GM10248 (cell line): ENCODE data around the gene YARS2.
A peak's percentile ranks its signal among the peaks of the same experiment; 100 is the strongest.

Experiments used
- CTCF ChIA-PET: fragments of 300-600 bp; sonication (Branson Sonifier 250); formaldehyde crosslinking; extraction: SDS; loops from one replicate; lab custom pipeline; 2021; ENCODE audit warnings: antibody characterized with exemption; lab: Yijun Ruan, JAX
- POLR2A ChIA-PET: fragments of 350-650 bp; sonication (Branson Sonifier 250); formaldehyde crosslinking; extraction: SDS; loops from one replicate; lab custom pipeline; 2020; ENCODE audit warnings: antibody characterized with exemption; lab: Yijun Ruan, JAX
- DNase-seq: peaks from one replicate; pipeline ENCODE4 v3.0.0; 2012; ENCODE audit errors: extremely low spot score
- TF ChIP-seq, protein P1 (sequence below): IDR thresholded peaks from 2 replicates; pipeline ENCODE4 v1.5.1; 2012; ENCODE audit warnings: mild to moderate bottlenecking, low read depth; ENCODE audit errors: extremely low read depth, missing control alignments, control extremely low read depth

The YARS2 gene

DNA sequence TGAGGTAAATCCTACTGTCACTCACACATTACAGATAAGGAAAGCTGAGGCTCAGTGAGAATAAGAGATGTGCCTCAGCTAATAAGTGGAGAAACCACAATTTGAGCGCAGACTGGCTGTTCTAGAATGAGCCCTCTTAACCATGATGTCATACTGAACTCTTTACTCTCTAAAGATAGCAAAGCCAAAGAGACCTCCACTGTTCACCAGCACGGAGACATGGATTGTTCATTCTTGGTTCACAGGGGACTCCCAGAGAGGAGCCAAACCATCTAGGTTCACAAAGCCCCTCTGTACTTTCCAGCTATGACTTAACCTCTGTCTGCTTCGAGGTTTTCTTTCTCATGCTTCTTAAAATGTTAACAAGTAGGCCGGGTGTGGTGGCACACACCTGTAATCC, 32.7 kb upstream of the YARS2 start:
- ChIA-PET CTCF (no interaction called here), POLR2A (no interaction called here)
- DNase-seq = no peak
- TF ChIP-seq, protein P1, sequence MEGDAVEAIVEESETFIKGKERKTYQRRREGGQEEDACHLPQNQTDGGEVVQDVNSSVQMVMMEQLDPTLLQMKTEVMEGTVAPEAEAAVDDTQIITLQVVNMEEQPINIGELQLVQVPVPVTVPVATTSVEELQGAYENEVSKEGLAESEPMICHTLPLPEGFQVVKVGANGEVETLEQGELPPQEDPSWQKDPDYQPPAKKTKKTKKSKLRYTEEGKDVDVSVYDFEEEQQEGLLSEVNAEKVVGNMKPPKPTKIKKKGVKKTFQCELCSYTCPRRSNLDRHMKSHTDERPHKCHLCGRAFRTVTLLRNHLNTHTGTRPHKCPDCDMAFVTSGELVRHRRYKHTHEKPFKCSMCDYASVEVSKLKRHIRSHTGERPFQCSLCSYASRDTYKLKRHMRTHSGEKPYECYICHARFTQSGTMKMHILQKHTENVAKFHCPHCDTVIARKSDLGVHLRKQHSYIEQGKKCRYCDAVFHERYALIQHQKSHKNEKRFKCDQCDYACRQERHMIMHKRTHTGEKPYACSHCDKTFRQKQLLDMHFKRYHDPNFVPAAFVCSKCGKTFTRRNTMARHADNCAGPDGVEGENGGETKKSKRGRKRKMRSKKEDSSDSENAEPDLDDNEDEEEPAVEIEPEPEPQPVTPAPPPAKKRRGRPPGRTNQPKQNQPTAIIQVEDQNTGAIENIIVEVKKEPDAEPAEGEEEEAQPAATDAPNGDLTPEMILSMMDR = no peak

DNA sequence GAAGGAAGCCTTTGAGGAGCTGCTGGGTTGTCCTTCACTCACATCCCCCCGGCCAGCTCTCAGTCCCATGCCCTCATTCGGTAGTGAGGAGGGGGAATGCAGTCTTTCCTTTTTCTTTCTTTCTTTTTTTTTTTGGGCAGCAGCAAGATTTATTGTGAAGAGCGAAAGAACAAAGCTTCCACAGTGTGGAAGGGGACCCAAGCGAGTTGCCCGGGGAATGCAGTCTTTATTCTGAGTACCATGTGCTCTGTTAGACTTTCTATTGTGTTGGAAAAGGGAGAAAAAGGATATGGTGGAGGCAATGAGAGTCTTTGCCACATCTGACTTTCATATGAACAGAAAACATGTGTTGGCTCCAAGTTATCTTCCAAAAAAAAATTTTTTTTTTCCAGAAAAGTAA, 29.9 kb upstream of the YARS2 start:
- ChIA-PET POLR2A (no interaction called here), CTCF (interaction anchor here (1.3 kb wide), 1 partner anchor 30 kb away, joined by 5 read pairs; the partner anchor contains the start of gene YARS2)
- TF ChIP-seq, protein P1 = no peak
- no peak for DNase-seq

DNA sequence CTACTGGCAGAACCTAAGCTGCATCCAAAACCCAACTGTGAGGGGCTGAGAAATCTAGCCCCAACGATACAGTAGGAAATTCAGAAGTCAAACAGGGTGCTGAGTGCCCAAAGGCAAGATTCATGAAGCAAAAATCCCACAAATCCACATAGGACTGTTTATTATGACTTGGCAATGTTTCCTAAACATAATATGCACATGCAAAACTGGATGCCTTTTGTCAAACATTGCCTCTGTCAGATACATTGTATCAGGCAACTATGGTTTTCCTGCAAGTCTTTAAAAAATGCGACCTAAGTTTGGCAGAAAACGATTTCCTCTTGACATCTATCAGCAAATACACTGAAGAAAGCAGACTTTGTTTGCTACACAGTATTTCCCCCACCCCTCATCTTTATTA, 27.3 kb upstream of the YARS2 start:
- CTCF ChIA-PET = no interaction called here
- POLR2A ChIA-PET = no interaction called here
- DNase-seq = no peak
- TF ChIP-seq, protein P1 = no peak

DNA sequence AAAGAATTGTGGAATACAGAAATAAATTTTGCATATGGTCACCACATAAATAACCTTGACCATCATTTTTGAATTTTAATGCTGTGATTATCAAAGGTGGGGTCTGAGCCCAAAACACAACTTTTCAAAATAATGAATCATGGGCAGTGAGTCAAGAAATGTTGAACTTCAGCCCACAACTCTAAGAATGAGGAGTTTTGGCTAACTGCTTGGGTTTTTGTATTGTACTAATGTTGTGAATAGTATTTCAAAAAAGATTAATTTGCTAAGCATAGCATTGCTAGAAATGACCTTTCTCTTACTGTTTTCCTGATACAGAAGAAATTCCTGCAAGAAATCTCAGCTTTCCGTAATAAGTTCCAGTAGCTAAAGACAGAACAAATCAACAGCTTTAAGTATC, 24.4 kb upstream of the YARS2 start:
- POLR2A ChIA-PET = no interaction called here
- TF ChIP-seq, protein P1 = no peak
- no peak for DNase-seq
- CTCF ChIA-PET = no interaction called here

DNA sequence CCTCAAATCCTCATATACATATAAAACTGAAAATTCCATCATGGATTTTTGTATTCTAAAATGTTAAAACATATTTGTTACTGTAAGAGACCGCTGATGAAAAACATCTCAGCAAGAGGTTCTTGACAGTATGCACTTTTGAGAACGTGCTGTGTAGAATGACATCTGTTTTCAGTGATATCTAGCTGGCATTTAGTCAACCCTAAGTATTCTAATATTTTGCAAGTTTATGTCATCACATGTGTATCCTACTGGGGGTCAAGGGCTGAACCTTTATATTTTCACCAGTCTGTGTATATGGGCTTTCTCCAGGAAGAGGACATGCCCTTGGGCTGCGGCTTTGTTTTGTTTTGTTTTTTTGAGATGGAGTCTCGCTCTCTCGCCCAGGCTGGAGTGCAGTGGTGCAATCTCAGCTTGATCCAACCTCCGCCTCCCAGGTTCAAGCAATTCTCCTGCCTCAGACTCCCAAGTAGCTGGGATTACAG, 22.0 kb upstream of the YARS2 start:
- DNase-seq = no peak
- TF ChIP-seq, protein P1 = no peak
- ChIA-PET POLR2A (interaction anchor here (0.6 kb wide), 1 partner anchor 123 kb away, joined by 3 read pairs; no protein-coding TSS in a partner anchor), CTCF (interaction anchor here (1.1 to 2.2 kb wide), 4 partner anchors 8 to 172 kb away, joined by 3 to 10 read pairs (median 3); partner anchors contain the start of gene YARS2)

DNA sequence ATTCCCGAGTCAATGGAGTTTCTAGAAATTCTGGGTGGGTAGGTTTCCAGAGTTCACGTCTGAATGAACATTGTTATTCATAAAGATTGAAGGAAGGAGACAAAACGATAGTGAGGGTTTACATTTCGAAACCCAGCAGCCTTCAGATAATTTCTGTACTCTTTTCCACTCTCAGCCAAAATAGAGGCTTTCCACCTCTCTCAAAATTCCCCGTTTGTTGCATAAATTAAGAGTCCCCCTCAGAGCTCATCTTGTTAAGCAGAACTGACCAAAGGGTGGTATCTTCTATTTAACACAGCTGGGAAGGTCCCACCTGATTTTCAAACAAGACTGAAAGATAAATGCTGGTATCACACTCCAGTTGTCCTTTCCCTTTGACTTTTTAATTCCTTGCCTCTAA, 21.5 kb upstream of the YARS2 start:
- POLR2A ChIA-PET = interaction anchor here (0.6 kb wide), 1 partner anchor 124 kb away, joined by 3 read pairs; no protein-coding TSS in a partner anchor
- DNase-seq = peak; percentile 15
- CTCF ChIA-PET = interaction anchor here (0.9 kb wide), 2 partner anchors 21 to 22 kb away, joined by 3 to 4 read pairs; partner anchors contain the start of gene YARS2
- TF ChIP-seq, protein P1 = no peak
